Thyroid gland (tissue), 4 donors: Measurements from ENCODE around the gene ABI2.

ENCODE experiments used
- CTCF ChIP-seq, 6 experiments: fragments of 200-600 bp in 3 of 6; fragments of 450-650 bp in 3 of 6; sonication (generic) in 3 of 6; IDR thresholded peaks; one replicate each; pipeline ENCODE4 v1.5.1; 2016 to 2019; ENCODE audit warnings: antibody characterized with exemption in 6 of 6, mild to moderate bottlenecking in 2 of 6, inconsistent platforms in 1 of 6, moderate library complexity in 1 of 6
- POLR2A ChIP-seq, 2 donors: fragments of 450-650 bp; IDR thresholded peaks; one replicate each; pipeline ENCODE4 v1.6.1; 2017; ENCODE audit warnings: antibody characterized with exemption in 2 of 2, mild to moderate bottlenecking in 2 of 2, moderate library complexity in 1 of 2

GRCh38 chr2:203310688-203311436 lies 17.3 kb upstream of the ABI2 start:
- TF ChIP-seq CTCF (IDR thresholded peaks at IDR 0.05) (no peak), POLR2A (IDR thresholded peaks at IDR 0.05) (no peak)
